Measurements from ENCODE around the gene DPH6.

DNA sequence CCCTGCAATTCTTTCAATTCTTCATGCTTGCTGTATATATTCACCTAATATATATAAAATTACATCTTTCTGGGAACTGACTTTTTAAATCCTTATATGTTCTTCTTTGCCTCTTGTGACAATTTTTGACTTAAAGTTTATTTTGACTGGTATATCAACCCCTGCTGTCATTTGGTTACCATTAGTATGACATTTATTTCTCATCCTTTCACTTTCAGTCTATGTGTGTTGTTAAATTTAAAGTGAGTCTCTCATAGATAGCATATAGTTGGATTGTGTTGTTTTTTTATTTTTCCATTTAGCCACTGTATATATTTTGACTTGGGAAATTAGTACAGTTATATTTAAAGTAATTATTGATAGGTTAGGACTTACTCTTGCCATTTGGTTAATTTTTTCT, 194.9 kb downstream of the DPH6 start:
- TF ChIP-seq, protein P1, sequence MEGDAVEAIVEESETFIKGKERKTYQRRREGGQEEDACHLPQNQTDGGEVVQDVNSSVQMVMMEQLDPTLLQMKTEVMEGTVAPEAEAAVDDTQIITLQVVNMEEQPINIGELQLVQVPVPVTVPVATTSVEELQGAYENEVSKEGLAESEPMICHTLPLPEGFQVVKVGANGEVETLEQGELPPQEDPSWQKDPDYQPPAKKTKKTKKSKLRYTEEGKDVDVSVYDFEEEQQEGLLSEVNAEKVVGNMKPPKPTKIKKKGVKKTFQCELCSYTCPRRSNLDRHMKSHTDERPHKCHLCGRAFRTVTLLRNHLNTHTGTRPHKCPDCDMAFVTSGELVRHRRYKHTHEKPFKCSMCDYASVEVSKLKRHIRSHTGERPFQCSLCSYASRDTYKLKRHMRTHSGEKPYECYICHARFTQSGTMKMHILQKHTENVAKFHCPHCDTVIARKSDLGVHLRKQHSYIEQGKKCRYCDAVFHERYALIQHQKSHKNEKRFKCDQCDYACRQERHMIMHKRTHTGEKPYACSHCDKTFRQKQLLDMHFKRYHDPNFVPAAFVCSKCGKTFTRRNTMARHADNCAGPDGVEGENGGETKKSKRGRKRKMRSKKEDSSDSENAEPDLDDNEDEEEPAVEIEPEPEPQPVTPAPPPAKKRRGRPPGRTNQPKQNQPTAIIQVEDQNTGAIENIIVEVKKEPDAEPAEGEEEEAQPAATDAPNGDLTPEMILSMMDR (IDR thresholded peaks at IDR 0.05; ENCODE audit: low read depth, low read length, missing input control): no peak
- TF ChIP-seq ATF3 (IDR thresholded peaks at IDR 0.05) (no peak), GABPA (IDR thresholded peaks at IDR 0.05 in 1 of 2, conservative IDR thresholded peaks at IDR 0.05 in 1 of 2) (no peak), EGR1 (IDR thresholded peaks at IDR 0.05; ENCODE audit: low read depth in 2 of 2) (no peak), TAF1 (conservative IDR thresholded peaks at IDR 0.05) (no peak), REST (IDR thresholded peaks at IDR 0.05) (no peak), YY1 (IDR thresholded peaks at IDR 0.05) (no peak)
